Progenitor cell of endocrine pancreas (in vitro differentiated cells): ENCODE results near the gene TSPAN15. TPM values are rescaled to one million over a fixed set of nuclear protein-coding genes. Genes with fewer than 3 reads are reported as not detected.

Experiments
- DNase-seq: peaks from one replicate; pipeline ENCODE4 v3.0.0; 2021; ENCODE audit warnings: low spot score; ENCODE audit not compliant: unreplicated experiment
- H3K27ac Mint-ChIP-seq: 2 replicates; pipeline ENCODE4 v1.8.0; 2021; ENCODE audit warnings: mild to moderate bottlenecking, moderate library complexity, mixed read lengths
- H3K27me3 Mint-ChIP-seq: 2 replicates; pipeline ENCODE4 v1.8.0; 2021; ENCODE audit warnings: mixed read lengths
- H3K36me3 Mint-ChIP-seq: 2 replicates; pipeline ENCODE4 v1.8.0; 2022; ENCODE audit warnings: mixed read lengths; ENCODE audit not compliant: insufficient read depth
- H3K4me1 Mint-ChIP-seq: 2 replicates; pipeline ENCODE4 v1.8.0; 2021; ENCODE audit warnings: low read depth, mixed read lengths
- H3K4me3 Mint-ChIP-seq: 2 replicates; pipeline ENCODE4 v1.8.0; 2021; ENCODE audit warnings: low read depth, mild to moderate bottlenecking, moderate library complexity, mixed read lengths
- H3K9me3 Mint-ChIP-seq: 2 replicates; pipeline ENCODE4 v1.8.0; 2021; ENCODE audit warnings: low read depth, mixed read lengths
- total RNA-seq: library from RNA; stranded (reverse); gene quantifications from 2 replicates; pipeline ENCODE4 v1.2.1, GENCODE V29; 2021
- TF ChIP-seq, protein P1 (sequence below): fragments of 200-600 bp; sonication (generic); IDR thresholded peaks from one replicate; pipeline ENCODE4 v1.5.0; 2021; ENCODE audit warnings: antibody characterized with exemption, mild to moderate bottlenecking; ENCODE audit not compliant: unreplicated experiment

TSPAN15 gene
- total RNA-seq, 1 donor from 2014 or later = 14.7 TPM

DNA sequence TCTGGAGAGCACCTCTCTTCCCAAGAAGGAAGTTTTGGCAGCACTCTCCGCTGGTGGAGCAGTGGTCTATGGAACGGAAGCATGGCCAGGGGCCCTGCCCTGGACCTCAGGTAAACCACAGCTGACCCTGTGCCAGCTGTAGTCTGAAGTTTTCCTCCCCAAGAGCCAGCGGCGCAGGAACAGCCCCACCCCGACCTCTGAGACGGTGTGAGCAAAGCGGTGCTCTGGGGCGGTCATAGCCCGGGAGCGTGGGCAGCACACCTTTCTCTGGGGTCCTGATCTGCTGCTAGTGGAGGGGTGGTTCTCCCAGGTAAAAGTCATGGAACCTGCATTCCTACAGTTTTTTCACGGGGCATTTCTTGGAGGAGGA, 52.6 kb downstream of the TSPAN15 start:
- Mint-ChIP-seq H3K9me3 (no peaks in the 10 kb centered on the region), H3K27ac (no peak overlapping the region), H3K36me3 (peaks cover 2% of the 10 kb centered on the region), H3K4me1 (peaks cover 8% of the 10 kb centered on the region), H3K27me3 (no peaks in the 10 kb centered on the region), H3K4me3 (no peak overlapping the region)
- no peak for DNase-seq
- TF ChIP-seq, protein P1, sequence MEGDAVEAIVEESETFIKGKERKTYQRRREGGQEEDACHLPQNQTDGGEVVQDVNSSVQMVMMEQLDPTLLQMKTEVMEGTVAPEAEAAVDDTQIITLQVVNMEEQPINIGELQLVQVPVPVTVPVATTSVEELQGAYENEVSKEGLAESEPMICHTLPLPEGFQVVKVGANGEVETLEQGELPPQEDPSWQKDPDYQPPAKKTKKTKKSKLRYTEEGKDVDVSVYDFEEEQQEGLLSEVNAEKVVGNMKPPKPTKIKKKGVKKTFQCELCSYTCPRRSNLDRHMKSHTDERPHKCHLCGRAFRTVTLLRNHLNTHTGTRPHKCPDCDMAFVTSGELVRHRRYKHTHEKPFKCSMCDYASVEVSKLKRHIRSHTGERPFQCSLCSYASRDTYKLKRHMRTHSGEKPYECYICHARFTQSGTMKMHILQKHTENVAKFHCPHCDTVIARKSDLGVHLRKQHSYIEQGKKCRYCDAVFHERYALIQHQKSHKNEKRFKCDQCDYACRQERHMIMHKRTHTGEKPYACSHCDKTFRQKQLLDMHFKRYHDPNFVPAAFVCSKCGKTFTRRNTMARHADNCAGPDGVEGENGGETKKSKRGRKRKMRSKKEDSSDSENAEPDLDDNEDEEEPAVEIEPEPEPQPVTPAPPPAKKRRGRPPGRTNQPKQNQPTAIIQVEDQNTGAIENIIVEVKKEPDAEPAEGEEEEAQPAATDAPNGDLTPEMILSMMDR = no peak

GRCh38 chr10:69504576-69505250, 53.4 kb downstream of the TSPAN15 start:
- H3K27ac Mint-ChIP-seq = no peak overlapping the region
- no peak overlapping the region for H3K4me3 Mint-ChIP-seq
- TF ChIP-seq, protein P1 = no peak
- no peaks in the 10 kb centered on the region for H3K9me3 Mint-ChIP-seq
- no peaks in the 10 kb centered on the region for H3K27me3 Mint-ChIP-seq
- no peak for DNase-seq
- H3K4me1 Mint-ChIP-seq = peaks cover 8% of the 10 kb centered on the region
- H3K36me3 Mint-ChIP-seq = peaks cover 2% of the 10 kb centered on the region

DNA sequence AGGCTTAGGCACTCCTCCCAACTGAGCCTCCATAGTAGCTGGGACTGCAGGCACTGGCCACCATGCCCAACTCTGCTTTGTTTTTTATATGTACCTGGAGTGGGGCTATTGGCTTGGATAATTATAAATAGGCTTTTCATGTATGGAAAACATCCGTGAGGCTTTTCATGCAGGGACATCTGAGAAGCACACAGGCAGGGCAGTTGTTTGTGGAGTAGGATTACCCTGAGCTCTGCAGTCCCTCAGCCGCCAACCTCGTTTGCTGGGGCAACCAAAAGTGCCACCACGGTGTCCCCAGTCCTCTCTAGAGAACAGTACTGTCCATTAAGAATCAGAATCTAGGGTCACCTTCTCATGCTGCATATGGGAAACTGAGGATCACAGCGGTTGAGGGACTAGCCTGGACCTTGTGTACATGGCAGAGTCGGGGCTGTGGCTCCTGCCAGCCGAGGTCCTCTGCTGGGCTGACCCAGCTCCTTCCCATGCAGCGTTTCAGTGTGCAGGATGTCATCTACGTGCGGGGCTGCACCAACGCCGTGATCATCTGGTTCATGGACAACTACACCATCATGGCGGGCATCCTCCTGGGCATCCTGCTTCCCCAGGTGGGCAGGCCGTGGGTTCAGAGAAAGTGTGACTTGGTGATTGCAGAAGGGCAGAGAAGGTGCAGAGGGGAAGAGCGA, 54.5 kb downstream of the TSPAN15 start:
- no peak for DNase-seq
- H3K36me3 Mint-ChIP-seq = peaks cover 2% of the 10 kb centered on the region
- no peak overlapping the region for H3K4me3 Mint-ChIP-seq
- H3K4me1 Mint-ChIP-seq = peaks cover 4% of the 10 kb centered on the region
- H3K27ac Mint-ChIP-seq = no peak overlapping the region
- TF ChIP-seq, protein P1 = no peak
- H3K9me3 Mint-ChIP-seq = no peaks in the 10 kb centered on the region
- H3K27me3 Mint-ChIP-seq = peaks cover 10% of the 10 kb centered on the region

DNA sequence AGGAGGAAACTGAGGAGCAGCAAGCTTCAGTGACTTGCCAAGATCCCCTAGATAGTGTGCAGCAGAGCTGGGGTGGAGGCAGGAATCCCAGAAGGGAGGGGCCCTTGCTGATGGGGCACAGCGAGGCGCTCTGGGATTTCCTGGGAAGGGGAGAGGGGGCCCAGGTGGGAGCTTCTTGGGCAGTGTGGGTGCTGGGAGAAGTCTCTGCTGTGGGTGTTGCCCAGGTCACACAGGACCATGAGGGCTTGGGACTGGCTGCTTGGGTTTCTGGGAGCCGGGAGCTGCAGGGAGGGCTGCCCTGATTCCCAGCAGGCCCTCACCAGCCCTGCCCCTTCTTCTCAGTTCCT, 55.2 kb downstream of the TSPAN15 start:
- TF ChIP-seq, protein P1 = no peak
- peaks cover 4% of the 10 kb centered on the region for H3K4me1 Mint-ChIP-seq
- peaks cover 2% of the 10 kb centered on the region for H3K36me3 Mint-ChIP-seq
- H3K4me3 Mint-ChIP-seq = no peak overlapping the region
- H3K27me3 Mint-ChIP-seq = peaks cover 17% of the 10 kb centered on the region
- no peaks in the 10 kb centered on the region for H3K9me3 Mint-ChIP-seq
- peak overlapping the region; percentile 59 for H3K27ac Mint-ChIP-seq
- DNase-seq = no peak

DNA sequence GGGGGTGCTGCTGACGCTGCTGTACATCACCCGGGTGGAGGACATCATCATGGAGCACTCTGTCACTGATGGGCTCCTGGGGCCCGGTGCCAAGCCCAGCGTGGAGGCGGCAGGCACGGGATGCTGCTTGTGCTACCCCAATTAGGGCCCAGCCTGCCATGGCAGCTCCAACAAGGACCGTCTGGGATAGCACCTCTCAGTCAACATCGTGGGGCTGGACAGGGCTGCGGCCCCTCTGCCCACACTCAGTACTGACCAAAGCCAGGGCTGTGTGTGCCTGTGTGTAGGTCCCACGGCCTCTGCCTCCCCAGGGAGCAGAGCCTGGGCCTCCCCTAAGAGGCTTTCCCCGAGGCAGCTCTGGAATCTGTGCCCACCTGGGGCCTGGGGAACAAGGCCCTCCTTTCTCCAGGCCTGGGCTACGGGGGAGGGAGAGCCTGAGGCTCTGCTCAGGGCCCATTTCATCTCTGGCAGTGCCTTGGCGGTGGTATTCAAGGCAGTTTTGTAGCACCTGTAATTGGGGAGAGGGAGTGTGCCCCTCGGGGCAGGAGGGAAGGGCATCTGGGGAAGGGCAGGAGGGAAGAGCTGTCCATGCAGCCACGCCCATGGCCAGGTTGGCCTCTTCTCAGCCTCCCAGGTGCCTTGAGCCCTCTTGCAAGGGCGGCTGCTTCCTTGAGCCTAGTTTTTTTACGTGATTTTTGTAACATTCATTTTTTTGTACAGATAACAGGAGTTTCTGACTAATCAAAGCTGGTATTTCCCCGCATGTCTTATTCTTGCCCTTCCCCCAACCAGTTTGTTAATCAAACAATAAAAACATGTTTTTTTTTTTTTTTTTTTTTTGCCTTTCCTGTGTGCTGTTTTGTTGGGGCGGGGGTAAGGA, 55.8 kb downstream of the TSPAN15 start:
- peaks cover 4% of the 10 kb centered on the region for H3K4me1 Mint-ChIP-seq
- H3K27ac Mint-ChIP-seq = peak overlapping the region; percentile 84
- peak overlapping the region; percentile 35 for H3K4me3 Mint-ChIP-seq
- H3K36me3 Mint-ChIP-seq = peaks cover 2% of the 10 kb centered on the region
- TF ChIP-seq, protein P1 = no peak
- peaks cover 18% of the 10 kb centered on the region for H3K27me3 Mint-ChIP-seq
- DNase-seq = peak; percentile 4
- no peaks in the 10 kb centered on the region for H3K9me3 Mint-ChIP-seq
